HT1080 (cell line): ENCODE results near the gene FAM120B. TPM values are rescaled to one million over a fixed set of nuclear protein-coding genes. Genes with fewer than 3 reads are reported as not detected.

Source experiments
- DNase-seq: peaks from one replicate; pipeline ENCODE4 v3.0.0-alpha.2; 2015; ENCODE audit warnings: low read depth
- total RNA-seq: library from RNA; depleted of rRNA; stranded (reverse); fragments of >200 nt; shearing (Covaris generic); gene quantifications from 2 replicates; pipeline ENCODE4 v1.2.3, GENCODE V29; 2014

FAM120B gene
- total RNA-seq, 1 experiment from 2014 or later: 15.4 TPM

GRCh38 chr6:170355661-170356060 lies 49.1 kb downstream of the FAM120B start:
- no peak for DNase-seq

GRCh38 chr6:170357812-170358211 lies 51.3 kb downstream of the FAM120B start:
- no peak for DNase-seq

DNA sequence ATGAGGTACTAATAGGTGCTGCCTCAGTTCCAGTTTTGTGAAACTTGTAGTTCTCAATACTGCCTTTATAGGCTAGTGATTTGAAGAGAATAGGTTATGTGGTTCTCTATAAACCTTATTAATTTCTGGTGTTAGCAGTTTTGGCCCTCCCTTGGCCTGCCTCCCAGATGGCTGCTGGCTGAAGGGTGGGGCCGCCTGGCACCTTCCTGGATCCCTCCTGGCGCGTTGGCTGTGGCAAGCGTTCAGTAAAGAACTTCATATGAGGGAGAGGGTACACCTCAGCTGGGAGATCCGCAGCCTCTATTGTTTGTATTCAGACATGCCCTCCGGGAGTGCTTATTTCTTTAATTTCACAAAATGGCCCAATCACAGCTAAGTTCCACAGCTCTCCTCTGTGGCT lies 51.9 kb downstream of the FAM120B start:
- DNase-seq: no peak

GRCh38 chr6:170360476-170360875 lies 53.9 kb downstream of the FAM120B start:
- no peak for DNase-seq

GRCh38 chr6:170361335-170361734 lies 54.8 kb downstream of the FAM120B start:
- DNase-seq: no peak

DNA sequence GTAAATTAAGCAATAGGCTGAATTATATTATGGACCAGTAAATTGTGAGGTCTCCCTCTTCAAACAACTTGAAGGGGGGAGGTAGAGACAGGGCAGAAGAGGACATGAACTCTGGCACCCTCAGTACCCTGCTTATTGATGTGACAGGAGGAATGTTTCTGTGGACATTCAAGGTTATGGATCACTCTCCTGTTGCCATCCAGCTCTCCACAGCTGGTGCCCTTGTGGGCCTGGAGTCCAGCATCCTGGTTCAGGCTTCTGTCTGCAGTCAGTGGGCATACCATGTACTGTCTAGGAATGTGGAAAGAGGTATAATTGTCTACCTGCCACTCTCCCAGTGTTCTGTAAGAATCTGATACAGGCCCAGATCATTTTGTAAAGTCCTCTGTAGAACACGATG lies 55.6 kb downstream of the FAM120B start:
- DNase-seq: no peak

DNA sequence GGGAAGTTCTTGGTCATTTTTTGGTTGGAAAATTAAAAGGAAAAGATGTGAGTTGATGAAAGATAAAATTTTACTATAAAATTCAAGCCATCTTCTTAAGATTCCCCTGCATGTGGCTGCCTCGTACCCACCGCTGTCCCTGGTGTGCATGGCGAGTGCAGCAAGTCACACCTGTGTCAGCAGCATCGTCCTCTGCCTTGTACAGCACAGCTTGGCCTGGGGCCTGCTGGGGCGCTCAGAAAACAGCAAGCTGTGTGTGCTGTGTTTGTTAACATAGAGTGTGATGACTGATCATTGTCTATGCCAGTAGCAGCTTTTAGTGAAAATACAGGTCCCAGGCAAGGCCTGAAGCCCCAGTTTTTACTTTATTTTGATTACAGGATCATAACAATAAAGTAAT lies 56.7 kb downstream of the FAM120B start:
- DNase-seq: no peak

GRCh38 chr6:170365121-170365520 lies 58.6 kb downstream of the FAM120B start:
- no peak for DNase-seq

DNA sequence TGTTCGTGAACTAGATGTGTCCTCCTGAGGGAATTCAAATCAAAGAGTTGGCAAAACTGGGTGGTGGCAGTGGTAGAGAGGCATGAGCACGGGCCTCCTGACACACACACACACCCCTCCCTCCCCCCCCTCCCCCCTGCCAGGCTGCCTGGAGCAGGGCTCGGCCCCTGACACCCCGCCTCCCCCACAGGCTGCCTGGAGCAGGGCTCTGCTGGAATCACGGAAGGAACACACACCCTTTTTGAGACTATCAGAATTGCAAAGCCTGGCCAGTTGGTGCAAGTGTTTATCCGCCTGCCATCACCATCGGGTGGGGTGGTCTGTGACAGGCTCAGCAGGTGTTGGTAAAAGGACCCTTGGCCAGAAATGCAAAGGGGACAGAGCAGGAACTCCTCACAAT lies 59.0 kb downstream of the FAM120B start:
- DNase-seq: no peak

- DNase-seq: no peak
These were observed 59.8 kb downstream of the FAM120B start for GRCh38 chr6:170366248-170366960.

GRCh38 chr6:170367241-170367640 lies 60.7 kb downstream of the FAM120B start:
- no peak for DNase-seq

DNA sequence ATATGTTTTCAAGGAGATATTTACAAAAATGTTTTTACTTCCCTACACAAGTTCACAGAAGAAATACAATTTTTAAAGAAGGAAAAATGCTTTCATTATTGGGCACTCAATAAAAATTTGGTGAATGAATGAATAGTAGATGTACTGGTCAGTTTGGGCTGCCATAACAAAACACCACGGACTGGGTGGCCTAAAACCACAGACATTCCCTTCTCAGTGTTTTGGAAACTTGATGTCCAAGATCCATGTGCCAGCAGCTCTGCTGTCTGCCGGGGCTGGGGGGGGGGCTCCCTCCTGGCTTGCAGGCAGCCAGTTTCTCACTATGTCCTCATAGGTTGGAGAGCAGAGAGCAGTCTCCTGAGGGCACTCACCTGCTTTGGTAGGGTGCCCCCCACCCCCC lies 62.0 kb downstream of the FAM120B start:
- no peak for DNase-seq

DNA sequence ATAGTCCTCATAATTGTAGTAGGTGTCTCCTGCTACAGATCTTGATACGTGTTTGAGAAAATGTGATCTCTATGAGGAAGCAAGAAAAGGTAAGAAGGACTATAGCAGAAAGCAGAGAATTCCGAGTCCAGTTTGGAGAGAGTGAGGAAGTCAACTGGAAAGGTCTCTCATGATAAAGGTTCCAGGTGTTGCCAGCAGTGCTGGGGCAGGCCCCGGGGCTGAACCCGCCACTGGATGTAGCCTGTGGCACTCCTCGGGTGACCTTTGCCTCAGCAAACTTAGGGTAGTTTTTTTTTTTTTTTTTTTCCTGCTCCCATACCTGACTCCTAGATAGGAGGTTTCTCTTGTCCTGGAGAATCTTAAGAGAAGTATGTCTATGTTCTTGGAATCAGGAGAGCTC lies 62.8 kb downstream of the FAM120B start:
- DNase-seq: no peak

- no peak for DNase-seq
These were observed 63.9 kb downstream of the FAM120B start for GRCh38 chr6:170370416-170370815.

DNA sequence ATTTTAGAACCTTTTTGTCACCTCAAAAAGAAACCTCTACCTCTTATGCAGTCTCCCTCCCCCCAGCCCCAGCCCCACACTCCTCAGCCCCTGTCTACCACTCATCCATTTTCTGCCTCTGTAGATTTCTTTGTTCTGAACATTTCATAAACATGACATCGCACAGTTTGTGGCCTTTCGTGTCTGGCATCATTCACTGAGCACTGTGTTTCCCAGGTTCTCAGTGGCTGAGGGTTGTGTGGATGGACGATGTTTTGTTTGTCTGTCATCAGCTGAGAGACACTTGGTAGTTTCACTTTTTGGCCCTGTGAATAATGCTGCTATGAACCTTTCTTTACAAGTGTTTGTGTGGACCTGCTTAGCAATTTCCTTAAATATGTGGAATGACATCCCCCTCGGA lies 64.5 kb downstream of the FAM120B start:
- DNase-seq: no peak

DNA sequence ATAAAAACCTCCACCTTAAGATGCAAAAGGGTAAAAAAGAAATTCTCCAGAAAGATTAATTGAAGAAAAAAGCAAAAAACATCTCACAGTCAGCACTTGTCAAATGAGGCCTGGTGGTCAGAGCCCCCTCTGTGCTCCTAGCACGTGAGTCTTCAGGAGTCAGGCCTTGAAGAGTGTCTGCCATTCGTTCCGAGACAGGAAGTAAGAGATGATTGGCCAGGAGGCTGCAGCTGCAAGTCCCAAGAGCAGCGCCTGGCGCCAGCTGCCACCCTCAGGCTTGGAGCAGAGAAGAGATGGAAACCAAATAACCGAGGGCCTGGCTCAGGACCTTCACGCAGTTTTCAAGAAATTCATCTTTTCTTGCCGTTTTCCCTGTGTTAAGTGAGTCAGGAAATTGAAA lies 65.0 kb downstream of the FAM120B start:
- DNase-seq: no peak

GRCh38 chr6:170372380-170373325 lies 66.1 kb downstream of the FAM120B start:
- DNase-seq: no peak

GRCh38 chr6:170374571-170375444 lies 68.2 kb downstream of the FAM120B start:
- DNase-seq: no peak

DNA sequence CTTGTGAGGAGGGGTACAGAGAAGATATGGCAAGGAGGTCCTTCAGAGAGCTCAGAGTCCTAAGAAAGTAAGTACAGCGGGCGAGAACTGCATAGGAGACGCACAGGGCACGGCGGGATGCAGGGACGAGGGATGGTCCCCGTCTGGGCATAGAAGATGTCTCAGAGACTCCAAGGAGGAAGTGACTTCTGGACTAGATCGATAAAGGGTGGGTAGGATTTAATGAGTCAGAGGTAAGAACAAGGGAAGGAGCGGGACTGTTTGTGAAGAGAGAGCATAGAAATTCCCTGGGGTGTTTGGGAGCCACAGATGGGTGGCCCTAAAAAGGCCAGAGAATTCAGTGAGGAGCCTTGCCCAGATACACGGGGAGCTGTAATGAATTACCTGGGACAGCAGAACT lies 69.1 kb downstream of the FAM120B start:
- no peak for DNase-seq

DNA sequence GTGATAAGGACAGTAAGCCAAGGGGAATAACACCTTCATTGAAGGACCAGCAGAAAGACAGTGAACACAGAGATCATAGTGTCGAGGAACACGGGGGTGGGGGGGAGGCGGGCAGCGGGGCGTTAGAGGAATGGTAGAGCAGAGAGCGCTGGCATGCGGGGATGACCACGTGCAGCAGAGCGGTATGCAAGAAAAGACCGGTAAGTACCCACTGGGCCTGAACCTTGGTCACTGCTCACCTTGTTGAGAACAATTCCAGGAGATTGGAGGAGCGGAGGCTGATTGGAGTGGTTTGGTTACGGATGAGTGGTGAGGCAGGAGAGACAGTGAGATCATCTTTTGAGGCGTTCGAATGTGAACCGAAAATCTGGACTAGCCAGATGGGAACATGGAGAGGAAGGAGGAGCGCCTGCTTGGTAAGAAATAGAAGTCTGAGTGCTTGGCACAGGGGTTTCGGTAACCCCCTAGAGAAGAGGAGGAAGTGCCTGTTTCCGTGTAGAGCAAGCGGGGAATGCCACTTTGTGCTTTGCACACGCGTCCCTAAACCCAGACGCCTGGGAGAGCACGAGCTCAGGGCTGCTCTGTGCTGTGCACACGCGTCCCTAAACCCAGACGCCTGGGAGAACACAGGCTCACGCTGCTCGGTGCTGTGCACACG lies 70.0 kb downstream of the FAM120B start:
- DNase-seq: no peak

- DNase-seq: no peak
These were observed 71.9 kb downstream of the FAM120B start for GRCh38 chr6:170378502-170378901.
